ENCODE measurements around the gene FGD3. TPM values are rescaled to one million over a fixed set of nuclear protein-coding genes. Genes with fewer than 3 reads are reported as not detected.

The FGD3 gene
- total RNA-seq, 1 experiment from 2014 or later, result 89.0 TPM

- no peaks in the 10 kb centered on the region for H3K9me2 ChIP-seq (ENCODE audit: insufficient read depth)
These were observed 32.1 kb downstream of the FGD3 start for GRCh38 chr9:92979283-92980056.

DNA sequence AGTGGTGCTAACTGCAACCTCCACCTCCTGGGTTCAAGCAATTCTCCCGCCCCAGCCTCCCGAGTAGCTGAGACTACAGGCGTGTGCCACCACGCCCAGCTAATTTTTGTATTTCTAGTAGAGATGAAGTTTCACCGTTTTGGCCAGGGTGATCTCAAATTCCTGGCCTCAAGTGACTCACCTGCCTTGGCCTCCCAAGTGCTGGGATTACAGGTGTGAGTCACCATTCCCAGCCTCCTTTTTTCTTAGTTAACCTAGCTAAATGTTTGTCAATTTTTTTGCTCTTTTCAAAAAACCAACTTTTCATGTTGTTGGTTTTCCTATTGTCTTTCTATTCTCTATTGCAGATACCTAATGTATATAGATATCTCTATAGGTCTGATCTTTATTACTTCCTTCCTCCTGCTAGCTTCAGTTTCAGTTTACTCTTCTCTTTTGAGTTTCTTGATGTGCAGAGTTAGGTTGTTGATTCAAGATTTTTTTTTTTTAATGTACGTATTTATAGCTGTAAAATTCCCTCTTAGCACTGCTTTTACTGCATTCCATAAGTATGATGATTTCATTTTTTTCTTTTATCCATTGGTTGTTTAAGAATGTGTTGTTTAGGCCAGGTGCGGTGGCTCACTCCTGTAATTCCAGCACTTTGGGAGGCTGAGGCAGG, 32.9 kb downstream of the FGD3 start:
- Histone ChIP-seq H3K27ac (peak overlapping the region; percentile 89), H3K4me1 (replicated peaks; ENCODE audit: insufficient read depth) (peaks cover 55% of the 10 kb centered on the region), H3K4me2 (peak overlapping the region; percentile 49), H2AFZ (no peak overlapping the region), H3K4me3 (peak overlapping the region; percentile 22; the same call in 1 of the 2 replicates), H3K36me3 (ENCODE audit: low read depth) (peaks cover 58% of the 10 kb centered on the region), H3K9me3 (ENCODE audit: insufficient read depth, low read depth) (peaks cover 57% of the 10 kb centered on the region), H3K9me2 (ENCODE audit: insufficient read depth) (no peaks in the 10 kb centered on the region), H3K79me2 (ENCODE audit: low read depth) (peaks cover 75% of the 10 kb centered on the region), H3F3A (ENCODE audit: insufficient read depth, low read depth) (peaks cover 35% of the 10 kb centered on the region), H4K20me1 (ENCODE audit: insufficient read depth) (no peaks in the 10 kb centered on the region), H3K27me3 (ENCODE audit: insufficient read depth, low read depth) (no peaks in the 10 kb centered on the region)
- TF ChIP-seq CTCF (conservative IDR thresholded peaks at IDR 0.05) (no peak), EZH2 (IDR thresholded peaks at IDR 0.05; ENCODE audit: low read depth) (no peak)
- intact Hi-C loops (cut with micrococcal nuclease; ENCODE audit: unreplicated experiment), result loop anchor here (1.0 kb wide), 1 partner anchor 8 kb away; no protein-coding TSS in a partner anchor
- BruUV-seq (replicated peaks), result no TSS peak
- DNase-seq, result peak; percentile 38 to 77
- POLR2A ChIA-PET (ENCODE audit: unreplicated experiment), result interaction anchor here (0.6 kb wide), 1 partner anchor 115 kb away, joined by 3 read pairs; no protein-coding TSS in a partner anchor
- CTCF ChIA-PET, result interaction anchor here (0.5 to 0.7 kb wide), 2 partner anchors 182 to 1825 kb away, joined by 4 to 5 read pairs; no protein-coding TSS in a partner anchor

More at GRCh38 chr9:92979283-92980056, 32.1 kb downstream of the FGD3 start:
- peak overlapping the region; percentile 89 for H3K27ac ChIP-seq
- peaks cover 51% of the 10 kb centered on the region for H3K36me3 ChIP-seq (ENCODE audit: low read depth)
- peaks cover 75% of the 10 kb centered on the region for H3K79me2 ChIP-seq (ENCODE audit: low read depth)
- CTCF ChIA-PET, result interaction anchor here (0.5 kb wide), 1 partner anchor 1826 kb away, joined by 4 read pairs; no protein-coding TSS in a partner anchor
- peak overlapping the region; percentile 22; the same call in 1 of the 2 replicates for H3K4me3 ChIP-seq
- POLR2A ChIA-PET (ENCODE audit: unreplicated experiment), result interaction anchor here (0.6 kb wide), 2 partner anchors 116 to 117 kb away, joined by 3 read pairs; partner anchors contain the start of gene CARD19
- H2AFZ ChIP-seq, result no peak overlapping the region
- intact Hi-C loops (cut with micrococcal nuclease; ENCODE audit: unreplicated experiment), result loop anchor here (1.0 kb wide), 1 partner anchor 9 kb away; no protein-coding TSS in a partner anchor
- H4K20me1 ChIP-seq (ENCODE audit: insufficient read depth), result no peaks in the 10 kb centered on the region
- H3K27me3 ChIP-seq (ENCODE audit: insufficient read depth, low read depth), result no peaks in the 10 kb centered on the region
- peak overlapping the region; percentile 49 for H3K4me2 ChIP-seq
- H3K4me1 ChIP-seq (replicated peaks; ENCODE audit: insufficient read depth), result peaks cover 63% of the 10 kb centered on the region
- TF ChIP-seq CTCF (conservative IDR thresholded peaks at IDR 0.05) (no peak), EZH2 (IDR thresholded peaks at IDR 0.05; ENCODE audit: low read depth) (no peak)
- H3K9me3 ChIP-seq (ENCODE audit: insufficient read depth, low read depth), result peaks cover 54% of the 10 kb centered on the region
- H3F3A ChIP-seq (ENCODE audit: insufficient read depth, low read depth), result peaks cover 43% of the 10 kb centered on the region
- no TSS peak for BruUV-seq (replicated peaks)
- no peak for DNase-seq

GRCh38 chr9:92982130-92982529, 34.8 kb downstream of the FGD3 start:
- Histone ChIP-seq H3K36me3 (ENCODE audit: low read depth) (peaks cover 68% of the 10 kb centered on the region), H3K4me3 (no peak overlapping the region), H4K20me1 (ENCODE audit: insufficient read depth) (no peaks in the 10 kb centered on the region), H3K27ac (no peak overlapping the region), H3K27me3 (ENCODE audit: insufficient read depth, low read depth) (no peaks in the 10 kb centered on the region), H3K9me2 (ENCODE audit: insufficient read depth) (no peaks in the 10 kb centered on the region), H2AFZ (no peak overlapping the region), H3K79me2 (ENCODE audit: low read depth) (peaks cover 70% of the 10 kb centered on the region), H3F3A (ENCODE audit: insufficient read depth, low read depth) (peaks cover 27% of the 10 kb centered on the region), H3K4me1 (replicated peaks; ENCODE audit: insufficient read depth) (peaks cover 36% of the 10 kb centered on the region), H3K9me3 (ENCODE audit: insufficient read depth, low read depth) (peaks cover 57% of the 10 kb centered on the region), H3K4me2 (no peak overlapping the region)
- BruUV-seq (replicated peaks), result no TSS peak
- ChIA-PET CTCF (no interaction called here), POLR2A (ENCODE audit: unreplicated experiment) (no interaction called here)
- intact Hi-C loops (cut with micrococcal nuclease; ENCODE audit: unreplicated experiment), result no loop called here
- TF ChIP-seq EZH2 (IDR thresholded peaks at IDR 0.05; ENCODE audit: low read depth), result no peak
- no peak for TF ChIP-seq CTCF (conservative IDR thresholded peaks at IDR 0.05)
- DNase-seq, result no peak
